Spleen (tissue), 11 donors: ENCODE data around the gene SACM1L. TPM values are rescaled to one million over a fixed set of nuclear protein-coding genes. Genes with fewer than 3 reads are reported as not detected.

Source experiments
- polyA plus RNA-seq, 3 donors: library from polyadenylated mRNA; stranded (reverse); fragments of 200-250 nt; gene quantifications; one replicate each; pipeline ENCODE4 v1.2.1, GENCODE V29; 2013
- small RNA-seq, 4 donors: library from RNA; depleted of rRNA; stranded (forward); fragments of <200 nt; gene quantifications; one replicate each; pipeline ENCODE3, GENCODE V24; 2016
- total RNA-seq, 7 donors: library from RNA; depleted of rRNA in 3 of 7; stranded (reverse); fragments of >200 nt in 3 of 7; fragmentation: NEBNext Ultra II Directional in 4 of 7; extraction: Animal tissue kit (Norgen Biotek cat#: 25700) in 4 of 7; gene quantifications; one replicate each; pipeline versions ENCODE4 v1.1.0 to v1.2.1, GENCODE V29; 2016 to 2021
- donor health status: healthy with polysubstance abuse.
- donor health status: DM: no; HTN: no; CAD: no; lungs with moderate emphysema.
- donor health status: DM: no; HTN: no; CAD: no.
- donor health status: Bipolar disorder and iron deficiency.
- donor health status: healthy.
- donor health status: DM: no; HTN: no; CAD: no.
- donor health status: DM: yes; HTN: yes; CAD: no.

The SACM1L gene
- total and polyA plus RNA-seq, 10 donors: 21.0 to 93.7 (median 57.2) TPM

Small RNA genes within 50 kb of the gene (small RNA-seq; reads per million reads assigned to genes)
- 0 reads per million in 4 donors for gene RN7SL145P

Other genes with a start within 250 kb of the SACM1L start
- gene LIMD1, start 94.6 kb upstream of the SACM1L start, total RNA-seq: 10 to 100 TPM; 41.5 to 58.5 (median 49.8) TPM
- gene LIMD1, start 94.6 kb upstream of the SACM1L start, polyA plus RNA-seq: 10 to 100 TPM in 1 of 3 donors, 1 to 10 TPM in 2; 5.3 to 15.9 (median 6.5) TPM
- gene SLC6A20, start 107.1 kb downstream of the SACM1L start, total RNA-seq: under 1 TPM in 4 of 7 donors, not detected in 3; 0.32 to 0.49 (median 0.41) TPM
- under 1 TPM; 0.02 to 0.04 (median 0.03) TPM for gene SLC6A20, start 107.1 kb downstream of the SACM1L start, polyA plus RNA-seq
- 10 to 100 TPM; 13.2 to 22.9 (median 18.0) TPM for gene LZTFL1, start 152.7 kb downstream of the SACM1L start, total RNA-seq
- 1 to 10 TPM; 6.5 to 8.4 (median 7.9) TPM for gene LZTFL1, start 152.7 kb downstream of the SACM1L start, polyA plus RNA-seq
- 1 to 10 TPM; 1.2 to 3.6 (median 1.7) TPM for gene CCR9, start 197.1 kb downstream of the SACM1L start, total RNA-seq
- 1 to 10 TPM; 1.1 to 1.3 (median 1.3) TPM for gene CCR9, start 197.1 kb downstream of the SACM1L start, polyA plus RNA-seq